DOHH2 (cell line): Measurements from ENCODE around the gene DHRS4.
"Not testable (repeated sequence)": the region's sequence is repeated elsewhere in the genome, so short reads cannot be mapped to it uniquely, and the experiment has no call there.

ENCODE experiments used
- EZH2phosphoT487 ChIP-seq: fragments of 200-600 bp; sonication (generic); IDR thresholded peaks from 2 replicates; pipeline ENCODE4 v1.6.1; 2017; ENCODE audit warnings: borderline replicate concordance, mild to moderate bottlenecking, antibody characterized with exemption, low read length, moderate library complexity, mixed read lengths
- TF ChIP-seq, protein P1 (sequence below): fragments of 200-600 bp; sonication (generic); IDR thresholded peaks from one replicate; pipeline ENCODE4 v1.5.1; 2014; ENCODE audit warnings: antibody characterized with exemption, mild to moderate bottlenecking, low read depth, low read length; ENCODE audit not compliant: poor library complexity, severe bottlenecking

DNA sequence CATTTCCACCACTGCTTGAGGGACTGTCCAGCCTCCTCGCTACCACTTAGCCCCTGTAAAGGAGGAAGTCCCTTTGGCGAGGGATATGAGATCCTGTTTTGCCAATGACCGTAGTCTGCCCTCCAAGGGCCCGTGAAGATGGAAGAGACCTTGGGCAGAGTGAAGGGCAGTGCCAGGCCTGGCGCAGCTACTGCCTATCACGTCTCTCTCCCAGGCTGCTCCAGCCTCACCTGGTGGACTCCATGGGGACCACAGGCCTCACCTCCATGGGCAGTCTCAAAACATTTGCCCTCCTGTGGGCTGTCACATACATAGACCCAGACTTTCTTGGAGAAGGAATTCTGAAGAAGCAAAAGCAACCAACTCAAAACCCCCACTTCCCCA, 34.6 kb downstream of the DHRS4 start:
- TF ChIP-seq, protein P1, sequence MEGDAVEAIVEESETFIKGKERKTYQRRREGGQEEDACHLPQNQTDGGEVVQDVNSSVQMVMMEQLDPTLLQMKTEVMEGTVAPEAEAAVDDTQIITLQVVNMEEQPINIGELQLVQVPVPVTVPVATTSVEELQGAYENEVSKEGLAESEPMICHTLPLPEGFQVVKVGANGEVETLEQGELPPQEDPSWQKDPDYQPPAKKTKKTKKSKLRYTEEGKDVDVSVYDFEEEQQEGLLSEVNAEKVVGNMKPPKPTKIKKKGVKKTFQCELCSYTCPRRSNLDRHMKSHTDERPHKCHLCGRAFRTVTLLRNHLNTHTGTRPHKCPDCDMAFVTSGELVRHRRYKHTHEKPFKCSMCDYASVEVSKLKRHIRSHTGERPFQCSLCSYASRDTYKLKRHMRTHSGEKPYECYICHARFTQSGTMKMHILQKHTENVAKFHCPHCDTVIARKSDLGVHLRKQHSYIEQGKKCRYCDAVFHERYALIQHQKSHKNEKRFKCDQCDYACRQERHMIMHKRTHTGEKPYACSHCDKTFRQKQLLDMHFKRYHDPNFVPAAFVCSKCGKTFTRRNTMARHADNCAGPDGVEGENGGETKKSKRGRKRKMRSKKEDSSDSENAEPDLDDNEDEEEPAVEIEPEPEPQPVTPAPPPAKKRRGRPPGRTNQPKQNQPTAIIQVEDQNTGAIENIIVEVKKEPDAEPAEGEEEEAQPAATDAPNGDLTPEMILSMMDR, result not testable (repeated sequence)
- TF ChIP-seq EZH2phosphoT487, result not testable (repeated sequence)
